Gastrocnemius medialis (tissue), 4 donors: Measurements from ENCODE around the gene ADAM12. TPM values are rescaled to one million over a fixed set of nuclear protein-coding genes. Genes with fewer than 3 reads are reported as not detected.

Experiments
- ATAC-seq, 2 donors: fragments of 150-250 bp; one replicate each; pipeline ENCODE4 v1.9.1; 2016
- DNase-seq, 2 donors: peaks; one replicate each; pipeline ENCODE4 v3.0.0-alpha.2; 2019
- H3K27ac ChIP-seq, 4 donors: fragments of 200-600 bp; sonication (generic); 1 replicate in 1 of 4; 2 replicates in 3 of 4; pipeline ENCODE4 v1.5.1; 2016 to 2018; ENCODE audit warnings: mild to moderate bottlenecking in 2 of 4, moderate library complexity in 1 of 4
- H3K27me3 ChIP-seq, 3 donors: fragments of 200-600 bp; sonication (generic) in 2 of 3; 1 replicate in 1 of 3; 2 replicates in 2 of 3; pipeline versions ENCODE4 v1.5.1 to v1.6.0; 2016 to 2019; ENCODE audit warnings: mild to moderate bottlenecking in 1 of 3, moderate library complexity in 1 of 3
- H3K36me3 ChIP-seq, 2 donors: fragments of 200-600 bp; sonication (generic) in 1 of 2; one replicate each; pipeline ENCODE4 v1.5.1; 2017 to 2018
- H3K4me1 ChIP-seq, 2 donors: fragments of 200-600 bp; sonication (generic) in 1 of 2; one replicate each; pipeline ENCODE4 v1.5.1; 2016 to 2017; ENCODE audit warnings: mild to moderate bottlenecking in 2 of 2
- H3K4me3 ChIP-seq, 4 donors: fragments of 200-600 bp; sonication (generic) in 3 of 4; 1 replicate in 1 of 4; 2 replicates in 3 of 4; pipeline ENCODE4 v1.5.1; 2016 to 2019; ENCODE audit warnings: mild to moderate bottlenecking in 2 of 4
- H3K9me3 ChIP-seq, 3 donors: fragments of 200-600 bp; sonication (generic) in 2 of 3; 1 replicate in 1 of 3; 2 replicates in 2 of 3; pipeline ENCODE4 v1.5.1; 2016 to 2019
- CTCF ChIP-seq, 5 experiments: fragments of 450-650 bp in 3 of 5; fragments of 200-600 bp in 2 of 5; sonication (generic) in 2 of 5; IDR thresholded peaks in 4 of 5; conservative IDR thresholded peaks in 1 of 5; 1 replicate in 4 of 5; 2 replicates in 1 of 5; pipeline ENCODE4 v1.5.1; 2016 to 2019; ENCODE audit warnings: antibody characterized with exemption in 5 of 5, mild to moderate bottlenecking in 3 of 5, moderate library complexity in 3 of 5
- POLR2A ChIP-seq, 2 donors: fragments of 450-650 bp; IDR thresholded peaks; one replicate each; pipeline ENCODE4 v1.6.1; 2017; ENCODE audit warnings: antibody characterized with exemption in 2 of 2, mild to moderate bottlenecking in 2 of 2, moderate library complexity in 2 of 2
- in situ Hi-C, 4 donors: fragments of 200-750 bp; cut with MboI; loops; one replicate each; pipeline versions ENCODE4 v1.15.0 to v1.8.0; 2017; ENCODE audit warnings: low sequenced_read_pairs in 4 of 4
- intact Hi-C: fragments of 100-400 bp; cut with DNase I; formaldehyde crosslinking; loops from one replicate; pipeline ENCODE4 v1.15.1; 2023; ENCODE audit warnings: low total_unique reads
- total RNA-seq, 4 donors: library from RNA; depleted of rRNA; stranded (reverse); fragments of >200 nt; gene quantifications; one replicate each; pipeline versions ENCODE4 v1.1.0 to v1.2.3, GENCODE V29; 2016

The ADAM12 gene
- total RNA-seq, 4 donors from 2014 or later = 0.10 TPM; not detected in 3

GRCh38 chr10:126210051-126210651 is 178.1 kb downstream of the ADAM12 start:
- Histone ChIP-seq H3K9me3 (no peaks in the 10 kb centered on the region), H3K4me1 (no peaks in the 10 kb centered on the region), H3K27me3 (no peaks in the 10 kb centered on the region), H3K27ac (no peak overlapping the region), H3K36me3 (no peaks in the 10 kb centered on the region), H3K4me3 (no peak overlapping the region)
- ATAC-seq (no peak), DNase-seq (no peak)
- TF ChIP-seq POLR2A (IDR thresholded peaks at IDR 0.05) (no peak), CTCF (IDR thresholded peaks at IDR 0.05 in 4 of 5, conservative IDR thresholded peaks at IDR 0.05 in 1 of 5) (no peak)
- in situ Hi-C loops (no loop called here), intact Hi-C loops (no loop called here)

GRCh38 chr10:126209451-126209850 is 178.8 kb downstream of the ADAM12 start:
- TF ChIP-seq CTCF (IDR thresholded peaks at IDR 0.05 in 4 of 5, conservative IDR thresholded peaks at IDR 0.05 in 1 of 5) (no peak), POLR2A (IDR thresholded peaks at IDR 0.05) (no peak)
- ATAC-seq (no peak), DNase-seq (no peak)
- no peak overlapping the region for H3K4me3 ChIP-seq
- intact Hi-C loops = no loop called here
- in situ Hi-C loops = no loop called here
- H3K4me1 ChIP-seq = no peaks in the 10 kb centered on the region
- no peaks in the 10 kb centered on the region for H3K9me3 ChIP-seq
- H3K36me3 ChIP-seq = no peaks in the 10 kb centered on the region
- H3K27me3 ChIP-seq = no peaks in the 10 kb centered on the region
- no peak overlapping the region for H3K27ac ChIP-seq

- Histone ChIP-seq H3K36me3 (no peaks in the 10 kb centered on the region), H3K27me3 (no peaks in the 10 kb centered on the region), H3K27ac (no peak overlapping the region), H3K9me3 (no peaks in the 10 kb centered on the region), H3K4me3 (no peak overlapping the region), H3K4me1 (no peaks in the 10 kb centered on the region)
- no peak for ATAC-seq
- no peak for DNase-seq
- intact Hi-C loops (no loop called here), in situ Hi-C loops (no loop called here)
- TF ChIP-seq CTCF (IDR thresholded peaks at IDR 0.05 in 4 of 5, conservative IDR thresholded peaks at IDR 0.05 in 1 of 5) (no peak), POLR2A (IDR thresholded peaks at IDR 0.05) (no peak)
These were observed 179.5 kb downstream of the ADAM12 start for GRCh38 chr10:126208726-126209302.

- no peak overlapping the region for H3K27ac ChIP-seq
- H3K9me3 ChIP-seq = no peaks in the 10 kb centered on the region
- H3K36me3 ChIP-seq = no peaks in the 10 kb centered on the region
- ATAC-seq (no peak), DNase-seq (no peak)
- TF ChIP-seq CTCF (IDR thresholded peaks at IDR 0.05 in 4 of 5, conservative IDR thresholded peaks at IDR 0.05 in 1 of 5) (no peak), POLR2A (IDR thresholded peaks at IDR 0.05) (no peak)
- in situ Hi-C loops = no loop called here
- no peak overlapping the region for H3K4me3 ChIP-seq
- intact Hi-C loops = no loop called here
- no peaks in the 10 kb centered on the region for H3K27me3 ChIP-seq
- no peaks in the 10 kb centered on the region for H3K4me1 ChIP-seq
These were observed 180.4 kb downstream of the ADAM12 start for GRCh38 chr10:126207851-126208250.
